IgD-negative memory B cell (primary cell): ENCODE data around the gene MRPL10. TPM values are rescaled to one million over a fixed set of nuclear protein-coding genes. Genes with fewer than 3 reads are reported as not detected.
A peak's percentile ranks its signal among the peaks of the same experiment; 100 is the strongest.
"Not testable (repeated sequence)": the region's sequence is repeated elsewhere in the genome, so short reads cannot be mapped to it uniquely, and the experiment has no call there.

Source experiments
- H3K27ac Mint-ChIP-seq, 3 donors: one replicate each; pipeline ENCODE4 v1.8.0; 2020 to 2022; ENCODE audit warnings: mild to moderate bottlenecking in 3 of 3, mixed read lengths in 3 of 3, moderate library complexity in 1 of 3
- H3K27me3 Mint-ChIP-seq: one replicate; pipeline ENCODE4 v1.8.0; 2021; ENCODE audit warnings: mixed read lengths
- H3K36me3 Mint-ChIP-seq: one replicate; pipeline ENCODE4 v1.8.0; 2020; ENCODE audit warnings: mild to moderate bottlenecking, mixed read lengths
- H3K4me1 Mint-ChIP-seq, 3 donors: one replicate each; pipeline ENCODE4 v1.8.0; 2020 to 2022; ENCODE audit warnings: mixed read lengths in 3 of 3, mild to moderate bottlenecking in 1 of 3
- H3K4me3 Mint-ChIP-seq, 4 donors: one replicate each; pipeline ENCODE4 v1.8.0; 2020 to 2022; ENCODE audit warnings: mild to moderate bottlenecking in 4 of 4, mixed read lengths in 4 of 4, moderate library complexity in 3 of 4
- H3K9me3 Mint-ChIP-seq, 3 donors: one replicate each; pipeline ENCODE4 v1.8.0; 2020 to 2021; ENCODE audit warnings: mixed read lengths in 3 of 3, mild to moderate bottlenecking in 1 of 3
- polyA plus RNA-seq: library from polyadenylated mRNA; unstranded; fragments of 300-500 nt; fragmentation: Illumina TruSeq; gene quantifications from one replicate; pipeline ENCODE4 v1.2.3, GENCODE V29; 2021

MRPL10 gene
- polyA plus RNA-seq, 1 donor from 2014 or later, result 36.2 TPM

DNA sequence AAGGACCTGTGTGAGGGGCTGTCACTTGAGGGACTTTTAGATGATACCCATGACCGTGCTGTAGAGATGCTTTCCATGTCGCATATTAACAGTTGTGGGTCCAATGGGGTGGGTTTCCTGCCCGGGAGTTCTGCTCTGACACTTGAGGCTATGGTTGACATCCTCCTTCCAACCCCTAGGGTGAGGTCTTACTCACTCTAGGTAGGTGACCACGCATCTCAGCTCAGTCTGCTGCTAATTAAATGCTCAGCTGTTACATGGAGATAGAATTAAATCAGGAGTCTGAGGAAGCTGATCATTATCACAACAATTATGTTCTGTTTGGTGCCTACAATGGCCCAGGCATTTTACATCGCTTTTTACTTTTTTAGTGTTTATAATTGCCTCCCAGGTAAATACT is 49.9 kb downstream of the MRPL10 start:
- H3K4me3 Mint-ChIP-seq, result no peak overlapping the region
- peaks cover 12% of the 10 kb centered on the region for H3K27me3 Mint-ChIP-seq
- no peaks in the 10 kb centered on the region for H3K9me3 Mint-ChIP-seq
- no peaks in the 10 kb centered on the region for H3K36me3 Mint-ChIP-seq
- H3K4me1 Mint-ChIP-seq, result no peaks in the 10 kb centered on the region
- no peak overlapping the region for H3K27ac Mint-ChIP-seq

DNA sequence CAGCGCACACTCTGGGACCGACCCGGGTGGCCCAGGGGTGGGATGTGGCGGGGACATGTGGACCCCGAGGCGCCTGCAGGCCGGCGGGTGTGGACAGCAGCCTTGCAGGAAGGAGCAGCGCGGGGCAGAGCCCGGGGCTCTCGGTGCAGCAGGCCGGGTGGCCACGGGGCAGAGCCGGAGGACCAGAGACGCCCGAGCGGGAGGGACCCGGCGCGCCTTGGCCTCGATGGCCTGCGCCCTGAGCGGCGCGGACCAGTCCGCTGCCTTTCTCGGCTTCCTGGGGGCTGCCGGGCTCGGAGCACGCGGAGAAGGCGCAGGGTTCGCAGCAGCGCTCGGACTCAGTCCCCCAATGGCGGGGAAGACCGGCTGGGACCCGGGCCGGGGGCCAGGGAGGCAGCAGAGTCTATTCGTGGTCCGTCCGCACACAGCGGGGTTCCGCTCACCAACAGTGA is 53.1 kb downstream of the MRPL10 start:
- H3K27ac Mint-ChIP-seq, result no peak overlapping the region
- no peaks in the 10 kb centered on the region for H3K4me1 Mint-ChIP-seq
- H3K27me3 Mint-ChIP-seq, result peaks cover 29% of the 10 kb centered on the region
- H3K4me3 Mint-ChIP-seq, result no peak overlapping the region
- H3K9me3 Mint-ChIP-seq, result peaks cover 0 to 1% (median 0%) of the 10 kb centered on the region in 3 donors
- no peaks in the 10 kb centered on the region for H3K36me3 Mint-ChIP-seq

DNA sequence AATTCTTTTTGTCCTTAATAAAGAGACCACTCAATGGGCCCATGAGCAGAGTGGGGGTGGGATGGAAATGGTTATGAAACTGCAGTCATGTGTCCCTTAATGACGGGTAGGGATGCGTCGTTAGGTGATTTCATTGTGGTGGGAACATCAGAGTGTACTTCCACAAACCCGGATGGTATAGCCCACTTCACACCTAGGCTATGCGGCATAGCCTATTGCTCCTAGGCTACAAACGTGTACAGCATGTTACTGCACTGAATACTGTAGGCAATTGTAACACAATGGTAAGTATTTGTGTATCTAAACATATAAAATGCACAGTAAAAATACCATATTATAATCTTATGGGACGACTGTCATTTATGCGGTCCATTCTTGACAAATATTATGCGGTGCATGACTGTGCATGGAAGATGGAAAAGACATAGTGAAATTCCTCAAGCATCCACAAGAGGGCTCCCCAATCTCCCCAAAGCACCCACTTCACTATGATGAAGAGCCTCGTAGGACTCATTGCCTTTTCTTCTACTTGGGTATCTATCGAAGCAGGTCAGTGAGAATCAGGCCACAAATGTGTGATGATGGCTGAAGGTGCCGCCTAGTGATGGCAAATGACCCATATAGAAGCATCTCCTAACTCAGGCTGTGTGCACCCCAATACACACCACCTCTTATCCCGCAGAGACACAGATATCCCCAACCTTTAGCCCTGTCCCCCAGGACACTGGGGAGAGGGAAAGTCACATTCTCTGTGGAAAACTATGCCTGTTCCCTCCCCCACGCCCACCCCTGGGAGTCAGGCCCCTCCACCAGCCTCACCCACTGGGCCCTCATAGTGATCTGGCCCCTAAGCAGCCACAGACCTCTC is 54.8 kb downstream of the MRPL10 start:
- Mint-ChIP-seq H3K36me3 (no peaks in the 10 kb centered on the region), H3K9me3 (peaks cover 0 to 2% (median 1%) of the 10 kb centered on the region in 3 donors), H3K4me3 (no peak overlapping the region), H3K4me1 (no peaks in the 10 kb centered on the region), H3K27me3 (peaks cover 32% of the 10 kb centered on the region), H3K27ac (no peak overlapping the region)

DNA sequence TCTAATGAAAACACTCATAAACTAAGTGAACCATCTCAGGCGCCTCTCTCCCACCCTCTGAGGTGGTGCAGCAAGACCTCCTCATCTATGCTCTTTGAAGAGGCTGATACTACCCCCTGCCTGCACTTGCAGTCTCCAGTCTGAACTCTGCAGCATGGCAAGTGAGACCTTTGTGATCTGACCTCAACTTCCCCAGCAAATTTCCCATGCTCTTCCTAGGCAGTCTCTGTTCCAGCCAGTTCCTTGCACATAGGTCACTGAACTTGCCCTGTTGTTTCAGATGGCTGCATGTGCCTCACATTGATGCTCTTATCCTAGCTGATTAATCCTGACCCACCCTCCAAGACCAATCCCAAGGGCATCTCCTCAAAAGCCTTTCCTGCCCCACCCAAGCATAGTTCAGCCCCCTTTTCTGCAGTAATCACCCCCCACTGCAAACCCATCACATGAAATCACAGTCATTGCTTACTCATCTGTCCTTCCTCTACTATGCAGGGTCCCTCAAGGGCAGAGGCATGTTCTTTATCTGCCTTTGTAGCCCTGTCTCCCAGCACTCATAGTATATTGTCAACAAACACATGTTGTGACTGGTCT is 56.3 kb downstream of the MRPL10 start:
- H3K4me1 Mint-ChIP-seq, result no peaks in the 10 kb centered on the region
- peaks cover 30% of the 10 kb centered on the region for H3K27me3 Mint-ChIP-seq
- peak overlapping the region in 1 of 3 donors; percentile 53 for H3K27ac Mint-ChIP-seq

DNA sequence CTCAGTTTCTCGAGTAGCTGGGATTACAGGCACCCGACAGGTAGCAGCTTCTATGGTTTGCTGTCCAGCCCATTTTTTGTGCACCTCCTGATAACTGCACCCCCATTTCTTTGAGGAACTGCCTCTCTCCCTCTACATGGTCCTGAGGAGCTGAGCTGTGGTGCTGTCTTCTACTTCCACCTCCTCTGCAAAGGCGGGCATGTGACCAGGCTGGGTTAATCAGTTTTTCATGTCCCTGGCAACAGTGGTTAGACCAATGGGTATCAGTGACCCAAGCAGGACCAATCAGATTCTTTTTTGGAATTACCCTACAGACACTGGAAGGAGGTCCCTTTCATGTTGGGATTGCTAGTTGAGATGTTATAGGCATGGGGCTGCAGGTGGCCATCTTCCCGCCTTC is 57.0 kb downstream of the MRPL10 start:
- Mint-ChIP-seq H3K27ac (no peak overlapping the region), H3K4me3 (no peak overlapping the region), H3K9me3 (peaks cover 3 to 5% (median 3%) of the 10 kb centered on the region in 3 donors), H3K4me1 (no peaks in the 10 kb centered on the region), H3K27me3 (peaks cover 32% of the 10 kb centered on the region), H3K36me3 (peaks cover 3% of the 10 kb centered on the region)

More for the DNA sequence above, 56.3 kb downstream of the MRPL10 start:
- Mint-ChIP-seq H3K9me3 (peaks cover 3 to 5% (median 3%) of the 10 kb centered on the region in 3 donors), H3K36me3 (peaks cover 3% of the 10 kb centered on the region), H3K4me3 (no peak overlapping the region)

DNA sequence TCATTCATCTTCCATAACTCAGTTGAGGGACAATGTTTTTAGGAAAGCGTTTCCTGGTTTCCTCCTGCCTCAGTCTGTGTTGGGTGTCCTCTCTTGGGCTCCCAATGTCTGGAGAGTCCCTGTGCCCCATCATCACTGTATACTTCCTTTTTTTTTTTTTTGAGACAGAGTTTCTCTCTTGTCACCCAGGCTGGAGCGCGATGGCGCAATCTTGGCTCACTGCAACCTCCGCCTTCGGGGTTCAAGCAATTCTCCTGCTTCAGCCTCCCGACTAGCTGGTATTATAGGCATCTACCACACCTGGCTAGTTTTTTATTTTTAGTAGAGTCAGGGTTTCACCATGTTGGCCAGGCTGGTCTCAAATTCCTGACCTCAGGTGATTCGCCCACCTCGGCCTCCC is 57.7 kb downstream of the MRPL10 start:
- not testable (repeated sequence) for H3K9me3 Mint-ChIP-seq, H3K4me1 Mint-ChIP-seq, H3K36me3 Mint-ChIP-seq, H3K27ac Mint-ChIP-seq, H3K4me3 Mint-ChIP-seq
- peaks cover 35% of the 10 kb centered on the region for H3K27me3 Mint-ChIP-seq

Other genes with a start within 250 kb of the MRPL10 start
- 28.4 TPM for gene KPNB1, start 181.6 kb downstream of the MRPL10 start, polyA plus RNA-seq
- gene TBKBP1, start 137.4 kb downstream of the MRPL10 start, polyA plus RNA-seq, result 0.24 TPM
- gene TBX21, start 98.3 kb downstream of the MRPL10 start, polyA plus RNA-seq, result 10.0 TPM
- gene OSBPL7, start 9.7 kb downstream of the MRPL10 start, polyA plus RNA-seq, result 8.7 TPM
- 0.90 TPM for gene LRRC46, start 129 bp upstream of the MRPL10 start, polyA plus RNA-seq
- gene SCRN2, start 9.7 kb upstream of the MRPL10 start, polyA plus RNA-seq, result 19.8 TPM
- gene SP6, start 19.6 kb upstream of the MRPL10 start, polyA plus RNA-seq, result not detected
- 13.7 TPM for gene SP2, start 64.7 kb upstream of the MRPL10 start, polyA plus RNA-seq
- gene PNPO, start 110.0 kb upstream of the MRPL10 start, polyA plus RNA-seq, result 17.4 TPM
- gene PRR15L, start 126.3 kb upstream of the MRPL10 start, polyA plus RNA-seq, result not detected
- gene CDK5RAP3, start 139.6 kb upstream of the MRPL10 start, polyA plus RNA-seq, result 80.0 TPM
- gene COPZ2, start 206.3 kb upstream of the MRPL10 start, polyA plus RNA-seq, result 1.7 TPM
- gene NFE2L1, start 216.8 kb upstream of the MRPL10 start, polyA plus RNA-seq, result 20.5 TPM